ENCODE measurements around the gene VWA8. TPM values are rescaled to one million over a fixed set of nuclear protein-coding genes. Genes with fewer than 3 reads are reported as not detected.

Gene VWA8
- total RNA-seq, 1 donor, result 21.4 TPM

DNA sequence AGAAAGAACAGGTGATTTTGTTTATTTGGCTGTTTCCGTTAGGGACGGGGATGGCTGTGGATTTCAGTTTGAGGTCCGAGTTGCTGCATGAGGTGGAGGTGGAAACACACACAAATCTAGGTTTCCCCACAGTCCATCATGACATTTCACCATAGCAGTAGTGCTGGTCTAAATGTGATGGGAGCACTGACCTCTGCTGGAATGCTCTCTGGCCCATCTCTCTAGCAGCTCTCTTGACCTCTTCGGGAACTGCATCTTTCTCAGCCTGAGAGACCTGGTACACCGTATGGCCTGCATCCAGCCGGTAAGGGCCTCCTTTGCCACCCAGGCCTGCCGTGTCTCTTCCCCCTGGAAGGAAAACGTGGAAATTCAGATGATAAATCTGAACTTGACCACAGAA is 349.5 kb downstream of the VWA8 start:
- H3K4me2 ChIP-seq (ENCODE audit: insufficient read depth, low read length), result no peak overlapping the region
- H3K36me3 ChIP-seq (ENCODE audit: insufficient read depth, low read length), result peaks cover 5% of the 10 kb centered on the region
- H3K4me1 ChIP-seq (ENCODE audit: insufficient read depth, low read length), result peaks cover 30% of the 10 kb centered on the region
- H2AFZ ChIP-seq (ENCODE audit: low read length), result no peak overlapping the region
- DNase-seq (ENCODE audit: insufficient read length, low spot score, missing footprints), result no peak
- peak overlapping the region; percentile 71 for H3K27ac ChIP-seq (ENCODE audit: low read depth, low read length)
- no peaks in the 10 kb centered on the region for H3K9me3 ChIP-seq (ENCODE audit: low read depth, low read length)
- no peak overlapping the region for H3K4me3 ChIP-seq (ENCODE audit: insufficient read depth, low read length)
- H3K79me2 ChIP-seq (ENCODE audit: insufficient read depth, low read length), result no peaks in the 10 kb centered on the region
- TF ChIP-seq, protein P1, sequence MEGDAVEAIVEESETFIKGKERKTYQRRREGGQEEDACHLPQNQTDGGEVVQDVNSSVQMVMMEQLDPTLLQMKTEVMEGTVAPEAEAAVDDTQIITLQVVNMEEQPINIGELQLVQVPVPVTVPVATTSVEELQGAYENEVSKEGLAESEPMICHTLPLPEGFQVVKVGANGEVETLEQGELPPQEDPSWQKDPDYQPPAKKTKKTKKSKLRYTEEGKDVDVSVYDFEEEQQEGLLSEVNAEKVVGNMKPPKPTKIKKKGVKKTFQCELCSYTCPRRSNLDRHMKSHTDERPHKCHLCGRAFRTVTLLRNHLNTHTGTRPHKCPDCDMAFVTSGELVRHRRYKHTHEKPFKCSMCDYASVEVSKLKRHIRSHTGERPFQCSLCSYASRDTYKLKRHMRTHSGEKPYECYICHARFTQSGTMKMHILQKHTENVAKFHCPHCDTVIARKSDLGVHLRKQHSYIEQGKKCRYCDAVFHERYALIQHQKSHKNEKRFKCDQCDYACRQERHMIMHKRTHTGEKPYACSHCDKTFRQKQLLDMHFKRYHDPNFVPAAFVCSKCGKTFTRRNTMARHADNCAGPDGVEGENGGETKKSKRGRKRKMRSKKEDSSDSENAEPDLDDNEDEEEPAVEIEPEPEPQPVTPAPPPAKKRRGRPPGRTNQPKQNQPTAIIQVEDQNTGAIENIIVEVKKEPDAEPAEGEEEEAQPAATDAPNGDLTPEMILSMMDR (IDR thresholded peaks at IDR 0.05; ENCODE audit: extremely low read depth, low read depth, low read length), result no peak
- no peaks in the 10 kb centered on the region for H4K20me1 ChIP-seq (ENCODE audit: insufficient read depth, low read length)
- H3K27me3 ChIP-seq (ENCODE audit: insufficient read depth, low read length), result no peaks in the 10 kb centered on the region

DNA sequence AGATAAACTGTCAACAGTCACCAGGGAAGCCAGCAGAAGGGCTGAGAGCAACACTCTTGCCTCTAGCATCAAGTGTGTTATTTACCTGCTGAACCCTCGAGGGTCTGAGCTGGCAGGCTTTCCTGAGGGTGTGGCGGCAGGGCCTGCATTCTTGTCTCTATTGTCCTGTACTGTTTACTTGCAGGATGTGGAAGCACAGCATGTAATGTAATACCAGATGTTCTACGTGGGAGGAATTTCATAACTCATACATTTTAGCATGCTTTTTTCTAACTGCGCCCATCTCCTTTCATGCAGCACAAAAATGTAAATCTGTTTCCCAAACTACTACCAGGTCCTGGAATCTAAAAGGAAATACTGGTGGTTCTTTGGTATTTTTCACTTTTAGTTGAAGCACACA is 350.5 kb downstream of the VWA8 start:
- H3K4me2 ChIP-seq (ENCODE audit: insufficient read depth, low read length), result no peak overlapping the region
- no peak overlapping the region for H3K4me3 ChIP-seq (ENCODE audit: insufficient read depth, low read length)
- TF ChIP-seq, protein P1 (IDR thresholded peaks at IDR 0.05; ENCODE audit: extremely low read depth, low read depth, low read length), result no peak
- H2AFZ ChIP-seq (ENCODE audit: low read length), result no peak overlapping the region
- H3K27ac ChIP-seq (ENCODE audit: low read depth, low read length), result peak overlapping the region; percentile 71
- H3K79me2 ChIP-seq (ENCODE audit: insufficient read depth, low read length), result no peaks in the 10 kb centered on the region
- DNase-seq (ENCODE audit: insufficient read length, low spot score, missing footprints), result no peak
- H4K20me1 ChIP-seq (ENCODE audit: insufficient read depth, low read length), result no peaks in the 10 kb centered on the region
- peaks cover 5% of the 10 kb centered on the region for H3K36me3 ChIP-seq (ENCODE audit: insufficient read depth, low read length)
- no peaks in the 10 kb centered on the region for H3K27me3 ChIP-seq (ENCODE audit: insufficient read depth, low read length)
- no peaks in the 10 kb centered on the region for H3K9me3 ChIP-seq (ENCODE audit: low read depth, low read length)
- peaks cover 30% of the 10 kb centered on the region for H3K4me1 ChIP-seq (ENCODE audit: insufficient read depth, low read length)

DNA sequence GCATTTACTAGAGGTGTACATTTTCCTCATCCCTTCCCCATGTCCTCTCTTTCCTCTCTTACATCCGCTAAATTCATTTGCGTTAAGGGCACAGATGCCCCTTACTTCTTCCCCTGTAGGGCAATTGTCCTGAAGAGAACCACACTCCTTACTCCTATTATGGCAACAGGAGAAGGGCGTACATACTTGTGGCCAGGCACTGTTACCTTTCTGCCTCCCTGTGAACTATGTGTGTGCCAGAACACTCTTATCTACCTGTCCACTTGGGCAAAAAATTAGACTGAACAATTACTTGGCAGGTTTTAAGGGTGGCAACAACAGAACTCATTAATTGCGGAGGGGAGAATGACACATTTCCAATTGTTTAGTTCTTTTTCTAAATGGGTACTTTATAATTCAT is 351.1 kb downstream of the VWA8 start:
- no peak overlapping the region for H3K4me3 ChIP-seq (ENCODE audit: insufficient read depth, low read length)
- peaks cover 5% of the 10 kb centered on the region for H3K36me3 ChIP-seq (ENCODE audit: insufficient read depth, low read length)
- no peak overlapping the region for H3K4me2 ChIP-seq (ENCODE audit: insufficient read depth, low read length)
- TF ChIP-seq, protein P1 (IDR thresholded peaks at IDR 0.05; ENCODE audit: extremely low read depth, low read depth, low read length), result no peak
- H3K79me2 ChIP-seq (ENCODE audit: insufficient read depth, low read length), result no peaks in the 10 kb centered on the region
- no peak for DNase-seq (ENCODE audit: insufficient read length, low spot score, missing footprints)
- H3K4me1 ChIP-seq (ENCODE audit: insufficient read depth, low read length), result peaks cover 25% of the 10 kb centered on the region
- no peaks in the 10 kb centered on the region for H4K20me1 ChIP-seq (ENCODE audit: insufficient read depth, low read length)
- H3K9me3 ChIP-seq (ENCODE audit: low read depth, low read length), result no peaks in the 10 kb centered on the region
- H2AFZ ChIP-seq (ENCODE audit: low read length), result no peak overlapping the region
- peak overlapping the region; percentile 33 for H3K27ac ChIP-seq (ENCODE audit: low read depth, low read length)
- H3K27me3 ChIP-seq (ENCODE audit: insufficient read depth, low read length), result no peaks in the 10 kb centered on the region

GRCh38 chr13:41608839-41609177 is 352.1 kb downstream of the VWA8 start:
- no peaks in the 10 kb centered on the region for H4K20me1 ChIP-seq (ENCODE audit: insufficient read depth, low read length)
- H2AFZ ChIP-seq (ENCODE audit: low read length), result no peak overlapping the region
- H3K36me3 ChIP-seq (ENCODE audit: insufficient read depth, low read length), result peaks cover 5% of the 10 kb centered on the region
- H3K4me2 ChIP-seq (ENCODE audit: insufficient read depth, low read length), result no peak overlapping the region
- H3K9me3 ChIP-seq (ENCODE audit: low read depth, low read length), result no peaks in the 10 kb centered on the region
- H3K4me1 ChIP-seq (ENCODE audit: insufficient read depth, low read length), result peaks cover 15% of the 10 kb centered on the region
- no peak overlapping the region for H3K27ac ChIP-seq (ENCODE audit: low read depth, low read length)
- DNase-seq (ENCODE audit: insufficient read length, low spot score, missing footprints), result no peak
- no peak overlapping the region for H3K4me3 ChIP-seq (ENCODE audit: insufficient read depth, low read length)
- TF ChIP-seq, protein P1 (IDR thresholded peaks at IDR 0.05; ENCODE audit: extremely low read depth, low read depth, low read length), result no peak
- H3K27me3 ChIP-seq (ENCODE audit: insufficient read depth, low read length), result no peaks in the 10 kb centered on the region
- no peaks in the 10 kb centered on the region for H3K79me2 ChIP-seq (ENCODE audit: insufficient read depth, low read length)
